Neural cell (in vitro differentiated cells): ENCODE data around the gene ESPNL. TPM values are rescaled to one million over a fixed set of nuclear protein-coding genes. Genes with fewer than 3 reads are reported as not detected.

ENCODE experiments used
- H2AFZ ChIP-seq: fragments of 200-600, 300-800 bp; sonication (generic), shearing (Covaris generic); 2 replicates; pipeline ENCODE4 v1.6.0; 2014; ENCODE audit warnings: low read depth, mild to moderate bottlenecking, antibody characterized with exemption, low read length, moderate library complexity
- H3F3A ChIP-seq: fragments of 200-600 bp; shearing (Covaris generic); 2 replicates; pipeline ENCODE4 v1.6.1; 2016; ENCODE audit warnings: mild to moderate bottlenecking, moderate library complexity, mixed read lengths, antibody characterized with exemption, low read length; ENCODE audit not compliant: insufficient read depth, poor library complexity, severe bottlenecking
- H3K27ac ChIP-seq: fragments of 200-600, 300-800 bp; sonication (generic), shearing (Covaris generic); 2 replicates; pipeline ENCODE4 v1.5.1; 2014; ENCODE audit warnings: mild to moderate bottlenecking, low read length, moderate library complexity
- H3K27me3 ChIP-seq: fragments of 300-800, 200-600 bp; sonication (generic), shearing (Covaris generic); 2 replicates; pipeline ENCODE4 v1.6.0; 2014; ENCODE audit warnings: mild to moderate bottlenecking, low read depth, low read length, moderate library complexity; ENCODE audit not compliant: insufficient read depth
- H3K36me3 ChIP-seq: fragments of 300-800, 200-600 bp; sonication (generic), shearing (Covaris generic); 2 replicates; pipeline ENCODE4 v1.5.1; 2014; ENCODE audit warnings: mild to moderate bottlenecking, antibody characterized with exemption, low read length, moderate library complexity; ENCODE audit not compliant: insufficient read depth
- H3K4me2 ChIP-seq: fragments of 300-800, 200-600 bp; sonication (generic), shearing (Covaris generic); 2 replicates; pipeline ENCODE4 v1.6.0; 2014; ENCODE audit warnings: mild to moderate bottlenecking, low read length
- H3K4me3 ChIP-seq: fragments of 300-800, 200-600 bp; sonication (generic), shearing (Covaris generic); 2 replicates; pipeline ENCODE4 v1.5.1; 2014; ENCODE audit warnings: mild to moderate bottlenecking, low read length, moderate library complexity
- H3K79me2 ChIP-seq: fragments of 200-600 bp; shearing (Covaris generic); replicated peaks from 2 replicates; pipeline ENCODE4 v1.6.0; 2014; ENCODE audit warnings: mild to moderate bottlenecking, low read length, moderate library complexity; ENCODE audit not compliant: insufficient read depth
- H3K9ac ChIP-seq: fragments of 300-800, 200-600 bp; sonication (generic), shearing (Covaris generic); 2 replicates; pipeline ENCODE4 v1.6.1; 2016; ENCODE audit warnings: mild to moderate bottlenecking, low read length, mixed read lengths
- H3K9me2 ChIP-seq: fragments of 200-600 bp; shearing (Covaris generic); 2 replicates; pipeline ENCODE4 v1.6.1; 2016; ENCODE audit warnings: mild to moderate bottlenecking, low read length, mixed read lengths; ENCODE audit not compliant: insufficient read depth
- H3K9me3 ChIP-seq: fragments of 200-600, 300-800 bp; sonication (generic), shearing (Covaris generic); 2 replicates; pipeline ENCODE4 v1.6.1; 2016; ENCODE audit warnings: mild to moderate bottlenecking, mixed run types, low read length, moderate library complexity, mixed read lengths
- H4K20me1 ChIP-seq: fragments of 200-600 bp; shearing (Covaris generic); 2 replicates; pipeline ENCODE4 v1.6.1; 2016; ENCODE audit warnings: mild to moderate bottlenecking, mixed run types; ENCODE audit not compliant: insufficient read depth
- EP300 ChIP-seq: fragments of 450-650 bp; conservative IDR thresholded peaks from 2 replicates; pipeline ENCODE4 v1.6.1; 2014; ENCODE audit warnings: antibody characterized with exemption, mild to moderate bottlenecking, moderate library complexity; ENCODE audit not compliant: poor library complexity, severe bottlenecking
- EZH2 ChIP-seq: fragments of 200-600, 300-800 bp; shearing (Covaris generic), sonication (generic); IDR thresholded peaks from 2 replicates; pipeline ENCODE4 v1.6.1; 2014; ENCODE audit warnings: antibody characterized with exemption, low read length, borderline replicate concordance, mild to moderate bottlenecking; ENCODE audit not compliant: insufficient read depth, poor library complexity, severe bottlenecking
- MXI1 ChIP-seq: fragments of 450-650 bp; conservative IDR thresholded peaks from 2 replicates; pipeline ENCODE4 v1.6.1; 2014; ENCODE audit warnings: antibody characterized with exemption, mild to moderate bottlenecking; ENCODE audit not compliant: poor library complexity, severe bottlenecking
- POLR2AphosphoS5 ChIP-seq: IDR thresholded peaks from 2 replicates; pipeline ENCODE4 v1.6.1; 2012
- RAD21 ChIP-seq: fragments of 450-650 bp; conservative IDR thresholded peaks from 2 replicates; pipeline ENCODE4 v1.6.1; 2014; ENCODE audit warnings: antibody characterized with exemption, mild to moderate bottlenecking, moderate library complexity
- REST ChIP-seq: IDR thresholded peaks from 2 replicates; pipeline ENCODE4 v1.6.1; 2012; ENCODE audit warnings: borderline replicate concordance
- SMC3 ChIP-seq: fragments of 450-650 bp; conservative IDR thresholded peaks from 2 replicates; pipeline ENCODE4 v1.6.1; 2014; ENCODE audit warnings: antibody characterized with exemption, mild to moderate bottlenecking, moderate library complexity; ENCODE audit not compliant: poor library complexity
- TAF1 ChIP-seq: IDR thresholded peaks from 2 replicates; pipeline ENCODE4 v1.6.1; 2012; ENCODE audit warnings: low read depth
- polyA plus RNA-seq: library from polyadenylated mRNA; depleted of rRNA; stranded (reverse); fragments of >200 nt; gene quantifications from 2 replicates; pipeline ENCODE4 v1.2.3, GENCODE V29; 2014
- TF ChIP-seq, protein P1 (sequence below): fragments of 450-650 bp; IDR thresholded peaks from 2 replicates; pipeline ENCODE4 v1.5.1; 2014; ENCODE audit warnings: antibody characterized with exemption, mild to moderate bottlenecking, moderate library complexity; ENCODE audit not compliant: poor library complexity, severe bottlenecking

Gene ESPNL
- polyA plus RNA-seq, 1 donor from 2014 or later: 0.69 TPM

DNA sequence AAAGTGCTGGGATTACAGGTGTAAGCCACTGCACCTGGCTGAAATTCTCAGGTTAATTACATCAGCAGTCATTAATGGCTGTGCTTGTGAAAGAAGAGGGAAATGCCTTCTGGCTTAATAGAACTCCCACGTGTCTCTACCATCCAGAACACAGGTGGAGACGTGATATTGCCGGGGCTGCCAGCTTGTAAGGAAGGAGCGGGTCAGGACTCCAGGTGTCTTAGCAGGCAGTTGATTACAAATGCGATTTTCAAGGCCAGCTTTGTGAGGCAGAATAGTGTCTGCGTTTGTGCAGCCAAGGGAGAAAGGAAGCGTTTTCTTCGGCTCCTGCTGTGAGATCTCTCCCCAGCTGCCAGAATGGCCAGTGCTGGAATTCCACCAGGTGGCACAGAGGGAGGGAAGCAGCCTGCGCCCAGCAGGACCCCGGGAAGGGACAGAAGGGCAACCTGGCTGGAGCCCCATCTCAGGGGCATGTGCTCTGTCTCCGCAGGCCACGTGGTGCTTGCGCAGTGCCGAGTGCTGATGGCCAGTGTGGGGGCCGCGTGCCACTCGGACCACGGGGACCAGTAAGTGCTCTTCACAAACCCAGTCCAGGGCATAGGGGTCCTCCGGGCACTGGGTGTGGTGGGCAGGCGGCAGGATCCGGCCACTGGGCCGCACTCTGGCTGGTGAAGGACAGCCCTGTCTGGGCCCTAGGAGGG, 3.7 kb upstream of the ESPNL start:
- H3F3A ChIP-seq: no peaks in the 10 kb centered on the region
- H3K9me3 ChIP-seq: no peaks in the 10 kb centered on the region
- no peaks in the 10 kb centered on the region for H3K79me2 ChIP-seq
- no peaks in the 10 kb centered on the region for H4K20me1 ChIP-seq
- no peak overlapping the region for H3K9ac ChIP-seq
- no peak for TF ChIP-seq POLR2AphosphoS5
- no peak for TF ChIP-seq TAF1
- TF ChIP-seq EZH2: no peak
- TF ChIP-seq, protein P1, sequence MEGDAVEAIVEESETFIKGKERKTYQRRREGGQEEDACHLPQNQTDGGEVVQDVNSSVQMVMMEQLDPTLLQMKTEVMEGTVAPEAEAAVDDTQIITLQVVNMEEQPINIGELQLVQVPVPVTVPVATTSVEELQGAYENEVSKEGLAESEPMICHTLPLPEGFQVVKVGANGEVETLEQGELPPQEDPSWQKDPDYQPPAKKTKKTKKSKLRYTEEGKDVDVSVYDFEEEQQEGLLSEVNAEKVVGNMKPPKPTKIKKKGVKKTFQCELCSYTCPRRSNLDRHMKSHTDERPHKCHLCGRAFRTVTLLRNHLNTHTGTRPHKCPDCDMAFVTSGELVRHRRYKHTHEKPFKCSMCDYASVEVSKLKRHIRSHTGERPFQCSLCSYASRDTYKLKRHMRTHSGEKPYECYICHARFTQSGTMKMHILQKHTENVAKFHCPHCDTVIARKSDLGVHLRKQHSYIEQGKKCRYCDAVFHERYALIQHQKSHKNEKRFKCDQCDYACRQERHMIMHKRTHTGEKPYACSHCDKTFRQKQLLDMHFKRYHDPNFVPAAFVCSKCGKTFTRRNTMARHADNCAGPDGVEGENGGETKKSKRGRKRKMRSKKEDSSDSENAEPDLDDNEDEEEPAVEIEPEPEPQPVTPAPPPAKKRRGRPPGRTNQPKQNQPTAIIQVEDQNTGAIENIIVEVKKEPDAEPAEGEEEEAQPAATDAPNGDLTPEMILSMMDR: no peak
- no peak for TF ChIP-seq SMC3
- TF ChIP-seq REST: no peak
- no peak for TF ChIP-seq EP300
- no peak for TF ChIP-seq MXI1
- TF ChIP-seq RAD21: no peak
- H3K4me3 ChIP-seq: no peak overlapping the region
- no peaks in the 10 kb centered on the region for H3K36me3 ChIP-seq
- H3K27me3 ChIP-seq: no peaks in the 10 kb centered on the region
- H2AFZ ChIP-seq: no peak overlapping the region
- H3K4me2 ChIP-seq: no peak overlapping the region
- H3K9me2 ChIP-seq: no peaks in the 10 kb centered on the region
- H3K27ac ChIP-seq: no peak overlapping the region

DNA sequence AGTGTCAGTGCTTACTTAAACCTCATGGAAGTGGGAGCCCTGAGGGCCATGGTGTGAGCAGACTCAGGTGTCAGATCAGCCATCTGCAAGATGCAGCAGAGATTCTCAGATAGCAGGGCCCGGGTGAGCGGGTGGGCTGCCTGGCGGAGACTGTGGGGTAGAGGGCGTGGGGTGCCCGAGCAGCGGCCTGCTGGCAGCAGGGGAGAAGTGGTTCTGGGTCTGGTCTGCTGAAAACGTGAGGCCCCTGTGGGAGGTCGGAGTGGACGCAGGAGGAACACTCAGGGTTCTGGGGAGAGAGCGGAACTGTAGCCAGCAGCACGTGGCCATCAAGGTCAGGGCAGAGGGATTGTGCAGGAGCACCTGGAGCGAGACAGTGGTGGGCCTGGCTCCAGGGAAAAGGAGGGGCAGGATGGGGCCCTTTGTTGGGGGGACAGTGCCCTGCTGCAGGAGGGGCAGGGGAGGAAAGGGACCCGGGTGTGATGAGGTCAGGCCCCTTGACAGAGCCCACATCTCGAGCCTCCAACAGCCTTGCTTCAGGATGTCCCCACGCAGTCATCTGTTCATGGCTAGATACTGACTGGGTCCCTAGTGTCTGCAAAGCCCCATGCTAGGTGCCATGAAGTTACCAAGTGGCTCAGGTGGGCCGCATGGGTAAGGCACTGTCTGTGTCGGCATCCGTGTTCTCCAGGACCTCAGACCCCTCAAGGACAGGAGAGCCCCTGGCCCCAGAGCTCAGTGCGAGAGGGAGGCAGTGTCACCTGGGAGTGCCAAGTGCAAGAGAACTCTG, 2.7 kb upstream of the ESPNL start:
- no peaks in the 10 kb centered on the region for H4K20me1 ChIP-seq
- H3K9me3 ChIP-seq: no peaks in the 10 kb centered on the region
- H3K79me2 ChIP-seq: no peaks in the 10 kb centered on the region
- H3K36me3 ChIP-seq: no peaks in the 10 kb centered on the region
- H3K27ac ChIP-seq: no peak overlapping the region
- no peak overlapping the region for H3K4me2 ChIP-seq
- TF ChIP-seq EZH2 (no peak), SMC3 (no peak), TAF1 (no peak), RAD21 (no peak), REST (no peak), POLR2AphosphoS5 (no peak), MXI1 (no peak), EP300 (no peak)
- TF ChIP-seq, protein P1: no peak
- no peaks in the 10 kb centered on the region for H3K9me2 ChIP-seq
- no peak overlapping the region for H2AFZ ChIP-seq
- H3K4me3 ChIP-seq: no peak overlapping the region
- H3K9ac ChIP-seq: no peak overlapping the region
- no peaks in the 10 kb centered on the region for H3F3A ChIP-seq
- no peaks in the 10 kb centered on the region for H3K27me3 ChIP-seq
